ENCODE results near the gene DIS3L2.
"Not testable (repeated sequence)": the region's sequence is repeated elsewhere in the genome, so short reads cannot be mapped to it uniquely, and the experiment has no call there.

DIS3L2 gene

DNA sequence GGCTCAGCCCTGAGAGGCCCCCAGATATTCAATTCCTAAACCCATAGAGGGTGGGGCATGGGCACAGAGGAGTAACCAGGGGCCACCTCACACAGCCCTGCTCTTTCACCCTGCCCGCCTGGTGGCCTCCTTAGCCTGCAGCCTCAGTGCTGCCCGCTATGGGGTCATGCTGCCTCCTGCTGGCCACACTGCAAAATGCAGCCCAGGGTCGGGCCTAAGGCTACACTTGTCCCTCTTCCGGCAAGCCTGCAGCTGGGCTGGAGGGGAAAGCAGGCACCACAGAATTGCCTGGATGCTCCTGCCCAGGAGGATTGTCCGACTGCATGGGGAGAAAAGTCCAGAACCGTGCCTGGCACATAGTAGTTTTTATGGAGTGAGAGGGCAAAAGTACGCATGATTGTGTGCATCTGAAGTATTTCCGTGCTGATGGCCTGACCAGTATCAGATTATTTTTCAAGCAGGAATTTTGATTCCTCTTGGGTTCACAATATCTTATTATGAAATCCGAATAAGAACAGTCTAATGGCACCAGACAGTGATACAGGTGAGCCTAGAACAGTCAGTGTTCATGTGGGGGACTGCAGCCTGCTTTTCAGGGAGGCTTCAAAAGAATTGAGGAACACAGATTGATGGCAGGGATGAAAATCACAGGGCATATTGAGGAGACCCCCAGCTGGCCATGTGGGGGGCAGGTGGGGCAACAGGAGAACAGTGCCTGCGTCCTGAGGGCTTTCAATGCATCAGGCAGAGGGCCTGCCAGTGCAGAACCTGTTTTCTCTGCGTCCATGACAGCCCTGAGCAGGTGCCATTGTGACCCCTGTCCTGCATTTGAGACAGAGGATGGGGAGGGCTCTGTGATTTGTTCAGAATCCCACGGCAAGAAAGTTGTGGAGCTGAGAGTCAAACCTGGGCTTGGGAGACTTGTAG lies 365.9 kb downstream of the DIS3L2 start:
- no peak for DNase-seq

DNA sequence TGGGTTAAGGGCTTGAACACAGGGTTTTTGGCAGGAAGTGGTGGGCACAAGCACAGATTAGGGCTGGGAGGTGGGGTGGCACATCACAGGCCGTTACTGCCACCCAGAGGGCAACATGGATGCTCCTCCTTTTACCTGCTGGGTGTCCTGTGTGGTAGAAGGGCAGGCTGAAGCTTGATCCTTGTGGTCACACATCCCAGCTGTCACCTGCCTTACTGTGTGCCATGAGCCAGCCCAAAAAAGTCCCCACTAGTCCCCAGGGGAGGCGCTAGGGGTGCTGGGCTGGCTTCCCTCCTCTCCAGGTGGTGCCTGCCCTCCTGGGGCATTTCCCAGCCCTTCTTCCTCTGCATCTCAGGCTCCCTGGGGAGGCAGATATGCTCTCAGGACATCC lies 366.5 kb downstream of the DIS3L2 start:
- DNase-seq, result no peak

DNA sequence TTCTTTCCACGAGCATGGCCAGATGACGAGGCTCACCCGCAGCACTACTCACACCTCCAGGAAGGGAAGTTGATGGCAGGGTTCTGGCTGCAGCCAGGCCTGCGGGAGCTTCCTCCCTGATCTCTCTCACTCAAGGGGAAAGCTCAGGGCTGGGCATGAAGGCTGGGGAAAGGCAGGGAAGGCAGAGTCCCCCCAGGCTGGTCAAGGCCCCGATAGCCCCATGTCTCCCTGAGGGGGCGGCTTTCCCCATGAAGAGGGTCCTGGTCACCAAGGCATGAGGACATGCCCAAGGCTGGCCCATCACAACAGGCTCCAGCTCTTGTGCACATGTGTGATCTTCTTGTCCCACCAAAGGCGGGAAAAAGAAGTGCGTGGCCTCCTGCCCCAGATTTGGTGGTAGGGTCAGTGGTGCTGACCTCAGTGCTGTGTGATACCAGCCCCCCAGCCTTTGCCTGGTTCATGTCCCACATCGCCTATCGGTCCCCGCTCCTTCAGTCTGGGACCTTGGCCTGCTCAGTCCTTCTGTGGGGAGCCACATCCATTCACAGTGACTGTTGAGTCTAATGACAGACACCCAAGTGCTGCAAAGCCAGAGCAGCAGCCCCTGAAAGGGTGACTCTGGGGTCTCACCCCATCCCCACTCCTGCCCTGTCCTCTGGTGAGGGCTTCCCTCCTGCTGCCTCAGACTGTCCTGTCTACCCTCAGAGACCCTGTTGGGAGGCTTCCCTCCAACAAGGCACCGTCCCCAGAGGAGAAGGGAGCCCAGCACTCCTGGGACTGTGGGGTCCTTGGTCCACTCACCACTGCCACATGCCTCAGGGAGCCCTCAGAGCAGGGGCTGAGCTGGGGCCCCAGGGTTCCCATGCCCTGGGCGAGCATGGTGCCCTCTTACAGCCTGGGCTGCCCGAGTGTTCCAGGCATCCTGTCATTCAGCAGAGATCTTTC lies 367.3 kb downstream of the DIS3L2 start:
- DNase-seq, result no peak

DNA sequence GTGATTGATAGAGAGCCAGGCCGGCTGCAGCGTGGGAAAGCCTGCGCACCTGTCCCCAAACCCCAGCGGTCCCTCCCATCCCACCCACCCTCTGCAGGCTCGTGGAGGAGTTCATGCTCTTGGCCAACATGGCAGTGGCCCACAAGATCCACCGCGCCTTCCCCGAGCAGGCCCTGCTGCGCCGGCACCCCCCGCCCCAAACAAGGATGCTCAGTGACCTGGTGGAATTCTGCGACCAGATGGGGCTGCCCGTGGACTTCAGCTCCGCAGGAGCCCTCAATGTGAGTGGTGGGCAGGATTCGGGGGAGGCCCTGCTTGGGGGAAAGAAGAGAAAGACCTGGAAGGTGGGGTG lies 368.2 kb downstream of the DIS3L2 start:
- DNase-seq, result no peak

DNA sequence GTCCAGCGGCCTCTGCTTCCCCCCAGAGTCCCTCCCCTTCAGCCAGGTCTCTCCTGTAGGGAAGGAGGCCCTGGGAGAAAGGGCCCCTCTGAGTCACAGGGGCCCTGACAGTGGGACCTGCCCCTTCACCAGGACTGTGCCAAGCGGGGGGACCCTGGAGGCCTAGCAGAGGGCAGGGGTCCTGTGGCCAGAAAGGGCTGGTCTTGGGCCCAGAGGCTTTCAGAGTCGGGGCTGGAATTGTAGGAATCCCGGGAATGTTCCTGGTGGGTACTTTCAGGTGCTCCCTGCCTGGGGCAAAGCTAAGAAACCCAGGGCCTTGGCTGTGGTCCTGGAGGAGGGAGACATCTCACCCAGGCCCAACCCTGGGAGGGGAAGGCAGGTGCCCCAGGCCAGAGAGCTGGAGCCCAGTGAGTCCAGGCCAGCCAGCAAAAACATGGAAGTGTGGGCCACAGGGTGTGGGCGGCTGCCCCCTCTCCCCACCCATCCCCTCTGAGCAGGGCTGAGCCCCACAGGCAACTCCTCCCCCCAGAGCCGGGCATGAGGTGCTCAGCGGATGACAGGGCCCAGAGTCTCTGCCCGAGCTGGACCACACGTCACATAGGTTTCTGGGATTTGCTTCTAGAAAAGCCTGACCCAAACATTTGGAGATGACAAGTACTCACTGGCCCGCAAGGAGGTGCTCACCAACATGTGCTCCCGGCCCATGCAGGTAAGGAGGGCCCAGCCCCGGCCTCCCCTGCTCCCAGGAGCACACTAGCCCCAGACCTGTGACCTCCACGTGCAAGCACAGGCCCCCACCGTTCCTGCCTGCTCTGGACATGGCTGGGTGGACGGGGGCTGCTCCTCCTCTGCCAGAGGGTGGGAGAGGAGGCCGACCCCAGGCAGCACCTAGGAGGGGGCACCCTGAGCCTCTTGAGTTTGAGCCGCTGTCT lies 368.8 kb downstream of the DIS3L2 start:
- no peak for DNase-seq

DNA sequence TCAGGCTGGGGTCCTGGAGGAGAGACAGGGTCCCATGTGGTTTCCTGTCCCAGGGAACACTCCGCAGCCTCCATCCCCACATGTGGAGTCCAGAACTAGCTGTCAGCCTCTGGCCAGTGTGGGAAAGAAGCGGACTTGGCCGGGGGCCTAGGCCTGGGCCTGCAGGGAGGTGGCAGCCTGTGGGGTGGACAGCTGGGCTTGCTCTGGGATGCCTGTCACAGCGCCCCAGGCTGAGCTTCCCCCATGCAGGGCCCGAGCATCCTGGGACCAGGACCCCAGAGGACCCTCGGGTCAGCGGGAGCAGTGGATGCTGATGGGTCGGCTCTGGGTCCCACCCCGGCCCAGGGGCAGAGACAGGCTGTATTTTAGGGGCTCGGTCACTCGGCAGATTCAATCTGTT lies 369.5 kb downstream of the DIS3L2 start:
- DNase-seq, result not testable (repeated sequence)

DNA sequence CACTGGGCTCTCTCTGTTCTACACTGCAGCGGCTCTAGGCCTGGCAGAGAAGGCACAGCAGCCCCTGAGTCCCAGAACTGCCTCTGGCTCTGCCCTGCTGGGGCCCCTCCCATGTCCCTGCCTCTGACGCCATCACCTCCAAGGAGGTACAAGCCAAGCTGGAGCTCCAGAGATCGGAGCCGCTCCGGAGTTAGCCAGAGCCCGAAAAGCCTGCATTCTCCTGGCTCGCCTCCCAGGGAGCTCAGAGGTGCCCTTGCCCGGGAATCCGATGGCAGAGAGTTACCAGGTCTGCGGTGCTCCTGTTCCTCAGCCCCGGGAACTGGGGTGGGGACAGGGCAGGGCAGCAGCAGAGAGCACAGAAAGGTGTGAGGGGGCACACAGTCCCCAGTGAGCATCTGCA lies 370.1 kb downstream of the DIS3L2 start:
- not testable (repeated sequence) for DNase-seq

DNA sequence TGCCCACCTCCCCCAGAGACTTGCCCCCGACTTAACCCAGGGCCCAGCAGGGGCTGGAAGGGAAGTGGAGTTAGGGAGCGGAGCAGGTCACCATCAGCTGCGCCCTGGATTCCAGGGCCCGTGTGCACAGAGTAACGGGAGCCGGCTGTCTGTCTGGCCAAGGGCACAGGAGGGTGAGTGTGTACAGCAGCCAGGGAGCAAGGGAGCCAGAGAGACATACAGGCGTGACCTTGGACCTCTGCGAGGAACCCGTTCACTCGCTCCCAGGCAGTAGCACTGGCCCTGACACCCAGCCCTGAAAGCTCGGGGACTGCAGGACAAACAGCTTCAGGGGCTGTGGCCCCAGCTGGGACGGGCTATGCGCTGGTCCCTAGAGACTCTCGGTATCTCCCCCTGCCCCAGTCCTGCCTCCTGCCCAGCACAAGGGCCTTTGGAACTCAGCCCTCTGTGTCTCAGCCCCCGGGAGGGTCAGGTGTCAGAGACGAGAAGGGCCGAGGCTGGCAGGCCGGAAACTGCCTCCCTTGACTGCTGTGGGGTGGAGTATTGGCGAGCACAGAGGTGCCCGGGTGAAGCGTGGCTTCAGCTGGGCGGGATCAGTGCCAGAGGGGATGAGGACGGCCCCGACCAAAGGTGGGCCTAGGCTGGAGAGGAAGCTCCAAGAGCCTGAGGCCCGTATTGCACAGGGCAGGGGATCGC lies 370.9 kb downstream of the DIS3L2 start:
- not testable (repeated sequence) for DNase-seq

DNA sequence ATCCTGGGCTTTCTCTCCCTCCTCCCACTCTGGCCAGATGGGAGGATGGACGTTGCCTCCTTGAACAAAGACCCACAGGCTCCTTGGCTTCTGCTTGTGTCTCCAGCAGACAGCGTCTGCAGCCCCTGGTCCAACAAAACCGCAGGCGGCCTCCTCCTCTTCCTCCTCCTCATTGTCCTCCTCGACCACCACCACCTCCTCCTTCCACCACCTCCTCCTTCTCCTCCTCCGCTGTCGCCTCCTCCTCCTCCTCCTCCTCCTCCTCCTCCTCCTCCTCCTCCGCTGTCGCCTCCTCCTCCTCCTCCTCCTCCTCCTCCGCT lies 371.4 kb downstream of the DIS3L2 start:
- no peak for DNase-seq

DNA sequence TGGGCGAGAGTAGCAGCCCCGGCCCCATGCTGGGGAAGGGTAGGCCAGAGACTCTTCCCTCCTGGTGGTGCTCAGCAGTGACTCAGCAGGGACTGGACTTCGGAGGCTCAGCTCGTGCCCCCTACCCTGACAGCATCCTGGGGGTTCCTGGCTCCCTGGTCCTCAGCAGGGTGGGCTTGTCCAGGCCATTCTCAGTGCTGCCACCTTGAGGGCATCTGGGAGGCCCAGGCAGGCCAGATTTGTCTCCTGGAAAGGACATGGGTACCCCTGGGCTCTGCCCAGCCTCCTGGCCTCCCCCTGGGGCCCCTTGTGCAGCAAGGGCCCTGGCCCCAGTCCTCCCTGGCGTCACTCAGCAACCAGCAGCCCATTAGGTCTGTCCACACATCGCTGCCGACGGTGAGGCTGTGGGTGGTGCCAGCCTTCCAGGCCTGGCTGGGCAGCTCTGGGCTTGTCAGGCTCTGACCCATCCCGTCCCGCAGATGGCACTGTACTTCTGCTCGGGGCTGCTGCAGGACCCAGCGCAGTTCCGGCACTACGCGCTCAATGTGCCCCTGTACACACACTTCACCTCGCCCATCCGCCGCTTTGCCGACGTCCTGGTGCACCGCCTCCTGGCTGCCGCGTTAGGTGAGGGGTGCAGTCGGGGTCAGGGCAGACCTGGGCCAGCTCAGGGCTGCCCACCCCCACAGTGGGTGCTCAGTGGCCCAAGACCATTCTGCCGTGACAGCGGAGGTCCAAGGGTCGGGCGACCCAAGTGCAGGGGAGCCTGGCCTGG lies 372.0 kb downstream of the DIS3L2 start:
- DNase-seq, result no peak

DNA sequence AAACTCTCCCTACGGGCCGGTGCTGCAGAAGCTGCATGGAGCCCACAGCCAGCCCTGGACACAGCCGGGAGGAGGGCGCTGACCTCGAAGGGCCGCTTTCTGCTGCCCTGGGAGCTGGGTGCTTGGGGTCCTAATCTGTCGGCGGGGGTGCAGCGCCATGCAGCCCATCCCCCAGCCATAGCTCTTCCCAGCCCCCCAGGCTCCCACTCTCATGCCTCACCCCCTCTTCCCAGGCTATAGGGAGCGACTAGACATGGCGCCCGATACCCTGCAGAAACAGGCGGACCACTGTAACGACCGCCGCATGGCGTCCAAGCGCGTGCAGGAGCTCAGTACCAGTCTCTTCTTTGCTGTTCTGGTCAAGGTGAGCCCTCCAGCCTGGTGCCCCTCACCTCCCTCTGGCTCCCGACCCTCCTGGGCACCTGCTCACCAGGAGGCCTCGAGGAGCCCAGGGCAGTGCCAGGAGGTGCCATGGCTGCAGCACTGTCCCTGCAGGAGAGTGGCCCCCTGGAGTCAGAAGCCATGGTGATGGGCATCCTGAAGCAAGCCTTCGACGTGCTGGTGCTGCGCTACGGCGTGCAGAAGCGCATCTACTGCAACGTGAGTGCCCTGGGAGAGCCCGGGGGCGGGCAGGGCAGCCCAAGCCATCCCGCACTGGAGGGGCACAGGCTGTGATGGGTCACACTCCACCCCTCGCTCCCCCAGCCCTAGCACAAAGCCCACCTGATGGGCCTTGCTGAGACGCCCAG lies 372.8 kb downstream of the DIS3L2 start:
- not testable (repeated sequence) for DNase-seq

DNA sequence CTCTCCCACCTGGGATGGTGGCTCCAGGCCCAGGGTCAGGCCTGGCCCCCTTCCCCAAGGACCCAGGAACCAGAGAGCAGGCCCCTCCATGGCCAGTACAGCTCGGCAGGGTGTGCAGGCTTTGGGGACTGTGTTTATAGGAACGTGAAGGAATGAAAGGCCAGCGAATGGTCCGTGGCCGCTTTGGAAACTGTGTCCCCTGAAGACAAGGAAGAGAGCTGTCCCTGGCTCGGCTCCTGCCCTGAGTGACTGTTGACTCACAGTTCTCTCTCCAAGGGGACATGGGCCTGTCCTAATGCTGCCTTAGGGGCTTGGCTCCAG lies 373.3 kb downstream of the DIS3L2 start:
- DNase-seq, result not testable (repeated sequence)

DNA sequence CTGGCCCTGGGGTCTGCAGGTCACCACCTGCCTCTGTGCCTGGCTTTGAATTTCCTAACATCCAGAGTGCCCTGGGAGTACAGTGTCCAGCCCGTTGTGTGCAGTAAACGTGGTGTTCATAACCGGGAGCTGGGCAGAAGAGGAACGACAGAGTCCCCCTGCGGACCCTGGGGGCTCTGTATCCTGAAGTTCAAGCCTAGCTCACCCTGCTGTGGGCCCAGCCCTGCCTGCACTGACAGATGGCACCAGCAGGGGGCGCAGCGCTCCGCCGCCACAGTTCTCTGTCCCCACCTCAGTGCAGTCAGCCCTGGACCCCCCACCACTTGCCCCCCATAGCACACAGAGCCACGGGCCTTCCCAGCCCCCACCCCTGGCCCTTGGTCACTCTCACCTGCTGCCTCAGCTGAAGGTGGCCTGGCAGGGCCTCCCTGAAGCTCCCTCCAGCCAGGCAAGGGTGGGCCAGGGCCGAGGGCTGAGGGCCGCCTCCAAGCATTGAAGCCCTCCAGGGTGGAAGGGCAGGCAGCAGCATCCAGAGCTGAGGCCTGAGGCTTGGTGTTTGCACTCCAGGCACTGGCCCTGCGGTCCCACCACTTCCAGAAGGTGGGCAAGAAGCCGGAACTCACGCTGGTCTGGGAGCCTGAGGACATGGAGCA lies 373.8 kb downstream of the DIS3L2 start:
- not testable (repeated sequence) for DNase-seq

DNA sequence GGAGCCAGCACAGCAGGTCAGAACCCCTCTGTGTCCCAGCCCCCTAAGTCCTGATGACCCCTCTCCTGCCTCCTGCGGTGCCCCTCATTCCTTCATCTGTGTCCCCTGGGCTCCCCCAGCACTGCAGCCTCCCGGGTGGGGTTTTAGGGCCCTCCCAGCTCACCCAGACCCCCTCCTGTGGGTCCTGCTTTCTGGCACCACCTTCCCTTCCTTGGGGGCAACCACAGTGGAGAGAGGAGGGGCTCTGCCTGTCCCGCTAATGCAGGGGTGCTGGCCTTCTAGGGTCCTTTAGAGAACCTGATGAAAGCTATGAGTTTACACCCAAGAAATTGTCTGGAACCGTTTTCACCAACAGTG lies 374.3 kb downstream of the DIS3L2 start:
- DNase-seq, result no peak

DNA sequence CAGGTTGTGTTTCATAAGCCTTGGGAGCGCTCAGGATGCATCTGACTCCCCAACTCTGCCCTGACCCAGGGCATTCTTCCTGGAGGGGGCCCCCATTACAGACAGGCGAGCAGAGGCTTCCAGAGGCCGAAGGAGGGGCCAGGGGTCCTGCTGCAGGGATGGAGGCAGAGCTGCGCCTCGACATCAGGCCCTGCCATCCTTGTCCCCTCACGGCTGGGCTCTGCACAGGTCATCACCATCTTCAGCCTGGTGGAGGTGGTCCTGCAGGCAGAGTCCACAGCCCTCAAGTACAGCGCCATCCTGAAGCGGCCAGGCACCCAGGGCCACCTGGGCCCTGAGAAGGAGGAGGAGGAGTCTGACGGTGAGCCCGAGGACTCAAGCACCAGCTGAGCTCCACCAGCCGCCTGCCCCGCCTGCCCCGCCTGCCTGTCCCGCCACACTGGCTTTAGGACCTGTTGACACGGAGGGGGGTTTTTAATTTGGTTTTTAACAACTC lies 374.8 kb downstream of the DIS3L2 start:
- no peak for DNase-seq

DNA sequence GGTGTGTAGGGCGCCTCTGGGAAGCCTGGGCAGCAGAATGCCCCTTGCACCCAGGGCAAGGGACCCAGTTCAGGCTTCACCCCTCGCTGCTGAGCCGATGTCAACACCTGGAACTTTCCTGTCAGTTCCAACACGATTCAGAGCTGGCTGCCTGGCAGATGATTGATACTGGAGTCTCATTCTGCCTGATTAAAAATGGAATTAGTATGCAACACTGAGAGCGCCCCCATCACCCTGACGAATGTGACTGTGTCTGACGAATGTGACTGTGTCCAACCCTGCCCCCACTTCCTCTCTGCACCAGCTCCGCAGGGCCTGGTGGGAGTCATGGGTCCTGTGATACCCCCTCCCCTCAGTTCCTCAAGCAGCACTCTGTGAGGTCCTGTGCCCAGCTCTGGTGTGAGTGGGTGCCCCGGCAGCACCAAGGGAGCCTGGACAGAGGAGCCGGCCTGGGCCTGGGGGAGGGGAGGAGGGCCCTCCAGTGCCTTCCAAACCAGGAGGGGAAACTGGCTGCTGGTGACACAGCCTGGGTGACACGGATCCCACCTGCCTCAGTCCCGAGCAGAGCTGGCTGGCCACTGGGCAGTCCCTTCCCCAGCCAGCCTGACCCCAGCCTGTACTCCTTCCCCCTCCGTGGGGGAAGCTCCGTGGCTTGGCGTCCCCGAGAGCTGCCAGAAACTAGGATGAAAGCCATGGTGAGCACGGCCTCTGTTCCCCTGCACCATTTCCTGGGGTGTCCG lies 375.6 kb downstream of the DIS3L2 start:
- DNase-seq, result no peak

DNA sequence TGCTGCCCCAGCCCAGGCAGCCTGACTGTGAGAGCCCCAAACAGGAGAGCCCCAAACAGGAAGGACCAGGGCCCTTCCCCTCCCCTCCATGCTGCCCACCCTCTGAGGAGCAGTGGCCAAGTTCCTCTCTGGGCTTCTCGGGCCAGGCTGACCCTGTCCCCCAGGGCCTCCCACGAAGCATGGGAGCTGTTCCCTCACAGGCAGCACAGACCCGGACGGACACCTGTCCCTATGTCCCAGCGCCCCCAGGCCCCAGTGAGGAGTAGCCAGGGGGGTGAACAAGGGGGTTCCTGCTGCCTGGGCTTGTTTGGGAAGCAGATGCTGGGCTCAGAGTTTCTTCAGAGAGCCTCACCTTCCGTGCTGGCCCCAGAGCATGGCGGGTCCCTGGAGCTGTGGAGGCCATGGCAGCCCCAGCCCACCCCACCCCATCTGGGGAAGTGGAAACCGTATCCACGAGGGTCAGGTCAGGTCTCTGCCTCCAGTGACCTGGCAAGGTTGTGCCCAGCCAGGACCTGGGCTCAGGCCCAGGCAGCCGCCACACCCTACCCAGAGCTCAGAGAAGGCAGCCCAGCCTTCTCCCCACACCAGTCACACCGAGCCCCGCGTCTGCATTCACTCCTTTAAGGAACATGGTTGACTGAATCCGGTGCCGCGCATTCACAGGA lies 376.7 kb downstream of the DIS3L2 start:
- not testable (repeated sequence) for DNase-seq

DNA sequence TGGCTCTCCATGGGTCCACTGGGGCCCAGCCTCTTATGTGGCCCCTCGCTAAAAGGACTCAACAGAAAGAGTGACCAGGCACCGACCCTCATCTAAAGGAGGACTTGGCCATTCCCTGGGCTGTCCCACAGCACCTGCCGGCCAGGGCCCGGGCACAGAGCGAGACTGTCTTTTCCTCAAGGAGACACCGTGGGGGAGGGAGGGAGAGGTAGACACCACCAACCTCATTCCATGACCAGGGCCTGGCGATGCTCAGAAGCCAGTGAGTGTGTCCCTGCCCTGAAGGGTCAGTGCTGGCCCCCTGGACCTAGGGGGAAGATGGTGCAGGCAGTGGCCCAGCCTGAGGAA lies 377.2 kb downstream of the DIS3L2 start:
- DNase-seq, result no peak

Data from NCI-H1092 (cell line).